ENCODE results near the gene TMEM256.

The TMEM256 gene

DNA sequence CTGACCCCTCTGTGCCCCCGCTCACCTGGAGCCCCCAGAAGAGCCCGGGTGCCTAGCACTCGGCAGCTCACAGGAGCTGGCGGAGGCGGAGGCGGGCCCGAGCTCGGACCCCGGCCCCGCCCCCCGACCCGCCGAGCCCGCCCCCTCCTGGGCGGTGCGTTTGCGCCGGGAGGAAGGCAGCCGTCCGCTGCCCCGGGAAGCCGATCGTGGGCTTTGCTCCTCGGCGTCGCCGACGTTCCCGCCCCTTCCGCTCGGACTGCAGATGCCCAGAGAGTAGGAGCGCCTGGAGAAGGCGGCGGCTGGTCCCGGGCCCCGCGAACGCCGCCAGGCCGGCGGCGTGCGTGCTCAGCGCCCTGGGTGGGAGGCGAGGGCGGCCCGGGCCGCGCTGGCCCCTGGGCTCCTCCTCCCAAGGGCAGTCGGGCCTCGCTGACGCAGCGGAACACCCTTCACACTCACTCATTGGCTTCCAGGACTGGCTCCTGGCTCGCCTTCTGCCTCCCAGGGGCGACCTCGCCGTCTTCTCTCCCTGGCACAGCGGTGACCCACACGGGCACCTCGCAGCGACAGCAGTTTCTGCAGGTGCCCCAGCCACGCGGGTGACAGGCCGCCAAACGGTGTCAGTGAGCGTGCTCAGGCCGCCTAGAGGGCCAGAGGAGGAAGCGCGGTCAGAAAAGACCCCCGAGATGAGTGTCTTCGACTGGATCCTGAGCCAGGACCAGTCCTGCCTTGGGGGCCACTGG is 9.3 kb downstream of the TMEM256 start, which contains the start of gene PLSCR3:
PLSCR3 (minus strand) TSS at position 74 of the 740 bp plus-strand sequence. CDS start 415 bp downstream, outside the sequence.
- peaks cover 20% of the 10 kb centered on the region for H3K4me1 ChIP-seq (ENCODE audit: control insufficient read depth, insufficient read depth, low read length)
- peak within 1 kb of the TSS; percentile 76 to 84 for H3K4me3 ChIP-seq (ENCODE audit: low read length in 2 of 2)
- H3K9ac ChIP-seq (ENCODE audit: low read length in 2 of 2) = peak within 1 kb of the TSS; percentile 73 to 92
- no peaks in the 10 kb centered on the region for H3K9me3 ChIP-seq (ENCODE audit: control insufficient read depth in 2 of 2, low read length in 2 of 2)
- H3K27ac ChIP-seq (ENCODE audit: low read length) = peak within 1 kb of the TSS; percentile 69
- no peaks in the 10 kb centered on the region for H3K27me3 ChIP-seq (ENCODE audit: control insufficient read depth in 1 of 2, insufficient read depth in 2 of 2, low read length in 2 of 2)
- H3K36me3 ChIP-seq (ENCODE audit: control insufficient read depth in 2 of 2, insufficient read depth in 2 of 2, low read length in 2 of 2) = peaks cover 6 to 12% of the 10 kb centered on the region in 2 donors

DNA sequence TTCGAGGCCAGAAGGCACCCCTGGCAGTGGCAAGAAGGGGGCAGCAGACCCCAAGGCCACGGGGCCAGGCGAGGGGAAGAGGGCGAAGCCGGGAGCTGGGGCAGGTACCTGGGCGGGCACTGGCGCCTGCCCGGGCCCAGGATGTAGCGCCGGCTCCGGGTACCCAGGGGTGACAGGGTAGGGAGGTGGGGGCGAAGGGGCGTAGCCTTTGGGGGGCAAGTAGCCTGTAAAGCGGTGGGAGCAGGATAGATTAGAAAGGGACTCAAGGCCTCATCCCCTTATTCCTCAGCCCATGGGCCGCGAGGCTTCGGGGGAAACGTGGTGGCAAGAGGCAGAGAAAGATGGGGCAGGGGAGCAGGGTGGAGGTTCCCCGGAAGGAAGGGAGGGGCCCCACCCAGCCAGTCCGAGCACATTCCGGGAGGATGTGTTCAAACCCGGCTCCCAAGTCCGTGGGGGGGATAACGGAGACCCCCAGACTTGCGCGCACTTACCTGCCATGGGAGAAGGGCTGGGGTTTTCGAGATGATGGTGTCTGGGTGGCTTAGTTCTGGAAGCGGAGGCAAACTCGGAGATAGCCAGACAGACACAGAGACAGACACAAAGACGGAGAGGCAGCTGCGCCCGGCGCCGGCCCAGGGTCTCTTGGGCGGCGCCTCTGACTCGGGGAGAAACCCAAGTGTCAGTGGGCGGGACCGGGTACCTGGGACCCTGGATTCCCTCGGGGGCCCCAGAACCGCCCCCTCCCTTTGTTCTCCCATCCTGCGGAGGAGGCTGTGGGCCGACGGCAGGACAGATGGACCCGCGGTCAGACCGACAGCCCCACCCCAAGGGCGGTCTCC is 10.1 kb downstream of the TMEM256 start:
- Histone ChIP-seq H3K9me3 (ENCODE audit: control insufficient read depth in 2 of 2, low read length in 2 of 2) (no peaks in the 10 kb centered on the region), H3K4me1 (ENCODE audit: control insufficient read depth, insufficient read depth, low read length) (peaks cover 20% of the 10 kb centered on the region), H3K36me3 (ENCODE audit: control insufficient read depth in 2 of 2, insufficient read depth in 2 of 2, low read length in 2 of 2) (peaks cover 6 to 16% of the 10 kb centered on the region in 2 donors), H3K4me3 (ENCODE audit: low read length in 2 of 2) (peak overlapping the region; percentile 76 to 84), H3K27ac (ENCODE audit: low read length) (peak overlapping the region; percentile 69), H3K9ac (ENCODE audit: low read length in 2 of 2) (peak overlapping the region; percentile 73 to 84), H3K27me3 (ENCODE audit: control insufficient read depth in 1 of 2, insufficient read depth in 2 of 2, low read length in 2 of 2) (no peaks in the 10 kb centered on the region)

DNA sequence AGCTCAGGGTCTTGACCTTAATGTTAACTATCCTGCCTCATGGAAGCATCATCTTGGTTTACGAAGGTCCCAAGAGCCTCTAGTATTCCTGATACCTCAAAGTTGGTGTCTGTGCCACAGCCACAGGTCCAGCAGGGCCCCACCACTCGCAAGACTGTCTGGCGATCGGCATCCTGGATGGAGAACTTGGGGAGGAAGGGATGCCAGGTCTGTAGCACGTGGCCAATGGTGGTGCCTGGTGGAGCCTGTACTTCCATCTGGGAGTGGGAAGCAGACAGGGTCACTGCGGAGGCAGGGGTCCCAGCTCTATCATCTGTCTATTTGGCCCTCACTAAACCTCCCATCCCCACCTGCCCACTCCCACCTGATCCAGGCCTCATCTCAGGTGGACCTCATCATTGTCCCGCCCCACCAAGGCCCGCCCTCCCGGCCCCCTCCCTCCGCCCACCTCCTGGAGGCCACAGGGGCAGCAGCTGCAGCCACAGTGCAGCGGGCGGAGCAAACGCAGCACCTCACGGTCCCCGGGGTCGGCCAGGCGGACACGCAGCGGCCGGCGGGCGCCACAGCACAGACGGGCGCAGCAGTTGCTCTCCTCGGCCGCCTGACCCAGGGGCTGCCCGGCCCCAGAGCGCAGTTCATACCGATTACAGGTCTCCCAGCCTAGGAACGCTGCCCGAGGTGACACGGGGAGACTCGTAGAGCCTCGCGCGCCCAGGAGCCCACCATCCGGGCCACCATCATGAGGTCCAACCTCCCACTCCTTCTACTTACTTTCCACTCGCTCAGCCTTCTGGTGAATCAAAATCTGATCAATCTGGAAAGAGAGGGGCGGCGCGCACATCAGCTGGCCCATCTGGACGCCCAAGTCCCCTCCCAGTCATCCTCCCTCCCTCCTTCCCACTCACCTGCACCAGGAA is 10.9 kb downstream of the TMEM256 start:
- Histone ChIP-seq H3K27ac (ENCODE audit: low read length) (no peak overlapping the region), H3K36me3 (ENCODE audit: control insufficient read depth in 2 of 2, insufficient read depth in 2 of 2, low read length in 2 of 2) (peaks cover 6 to 16% of the 10 kb centered on the region in 2 donors), H3K4me3 (ENCODE audit: low read length in 2 of 2) (peak overlapping the region; percentile 76 to 84), H3K27me3 (ENCODE audit: control insufficient read depth in 1 of 2, insufficient read depth in 2 of 2, low read length in 2 of 2) (no peaks in the 10 kb centered on the region), H3K9ac (ENCODE audit: low read length in 2 of 2) (peak overlapping the region in 1 of 2 donors; percentile 73), H3K4me1 (ENCODE audit: control insufficient read depth, insufficient read depth, low read length) (peaks cover 20% of the 10 kb centered on the region), H3K9me3 (ENCODE audit: control insufficient read depth in 2 of 2, low read length in 2 of 2) (no peaks in the 10 kb centered on the region)

DNA sequence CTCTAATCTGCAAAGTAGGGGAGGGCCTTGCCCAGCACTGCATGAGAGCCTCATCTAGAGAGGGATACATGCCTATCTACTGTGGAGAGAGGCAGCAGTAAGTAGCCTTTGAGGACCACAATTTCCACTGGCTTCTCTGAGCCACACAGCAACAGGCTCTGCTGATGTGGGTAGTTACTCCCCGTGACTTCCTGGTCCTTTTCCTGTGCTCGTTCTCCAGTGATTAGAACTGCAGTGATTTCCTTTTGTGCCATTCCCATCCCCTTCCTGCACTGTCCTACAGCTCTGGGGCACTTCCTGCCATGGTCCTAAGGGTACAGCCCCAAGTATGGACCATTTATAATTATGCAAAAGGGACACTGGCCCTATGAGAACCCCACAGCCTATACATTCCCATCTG is 12.6 kb downstream of the TMEM256 start:
- H3K9me3 ChIP-seq (ENCODE audit: control insufficient read depth in 2 of 2, low read length in 2 of 2) = no peaks in the 10 kb centered on the region
- no peak overlapping the region for H3K27ac ChIP-seq (ENCODE audit: low read length)
- H3K4me3 ChIP-seq (ENCODE audit: low read length in 2 of 2) = no peak overlapping the region
- H3K27me3 ChIP-seq (ENCODE audit: control insufficient read depth in 1 of 2, insufficient read depth in 2 of 2, low read length in 2 of 2) = no peaks in the 10 kb centered on the region
- peak overlapping the region in 1 of 2 donors; percentile 27 for H3K9ac ChIP-seq (ENCODE audit: low read length in 2 of 2)
- H3K36me3 ChIP-seq (ENCODE audit: control insufficient read depth in 2 of 2, insufficient read depth in 2 of 2, low read length in 2 of 2) = peaks cover 6 to 16% of the 10 kb centered on the region in 2 donors
- H3K4me1 ChIP-seq (ENCODE audit: control insufficient read depth, insufficient read depth, low read length) = peaks cover 20% of the 10 kb centered on the region

DNA sequence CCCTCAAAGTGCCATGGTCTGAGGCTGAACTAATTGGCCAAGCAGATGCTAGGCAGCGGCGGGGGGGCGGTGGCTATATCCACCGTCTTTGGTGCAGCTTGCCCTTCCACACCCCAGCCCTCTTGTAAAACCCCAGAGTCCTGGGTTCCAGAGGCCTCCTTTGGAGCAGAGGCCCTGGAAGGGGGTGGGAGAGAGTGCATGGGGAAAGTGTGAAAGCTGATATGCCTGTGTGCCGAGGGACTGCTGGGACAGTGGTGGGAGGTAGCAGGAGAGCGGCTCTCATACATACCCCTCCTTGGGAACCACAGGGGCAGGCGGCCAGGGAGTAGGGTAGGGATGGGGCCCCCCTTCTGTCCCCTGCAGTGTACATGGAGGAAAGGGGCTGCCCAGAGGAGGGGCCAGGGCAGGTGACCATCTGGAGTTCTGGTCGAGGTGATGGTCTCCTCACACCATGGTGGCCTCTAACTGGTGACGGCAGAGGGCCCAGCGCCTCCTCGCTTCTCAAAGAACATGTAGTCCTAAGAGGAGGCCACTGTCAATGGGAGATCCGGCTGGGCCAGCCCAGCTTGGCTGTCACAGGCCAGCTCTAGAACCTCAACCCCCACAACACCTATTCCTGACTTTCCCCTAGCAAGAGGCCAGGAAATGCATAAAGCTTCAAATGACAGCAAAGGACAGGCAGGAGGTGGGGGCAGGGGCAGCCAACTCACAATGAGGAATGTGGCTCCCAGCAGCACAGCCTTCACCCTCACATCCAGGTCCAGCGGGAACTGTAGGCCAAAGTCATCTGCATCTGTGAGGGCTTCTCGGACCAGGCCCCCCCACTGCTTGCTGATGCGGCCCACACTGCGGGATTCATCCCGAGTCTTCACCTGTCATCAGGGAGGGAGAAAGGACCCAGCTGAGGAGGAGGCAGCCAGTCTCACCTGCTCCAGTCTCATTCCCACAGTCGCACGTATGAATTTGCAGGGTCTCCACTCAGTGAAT is 13.7 kb downstream of the TMEM256 start:
- H3K27me3 ChIP-seq (ENCODE audit: control insufficient read depth in 1 of 2, insufficient read depth in 2 of 2, low read length in 2 of 2) = no peaks in the 10 kb centered on the region
- no peak overlapping the region for H3K27ac ChIP-seq (ENCODE audit: low read length)
- no peak overlapping the region for H3K4me3 ChIP-seq (ENCODE audit: low read length in 2 of 2)
- H3K4me1 ChIP-seq (ENCODE audit: control insufficient read depth, insufficient read depth, low read length) = peaks cover 20% of the 10 kb centered on the region
- peaks cover 6 to 16% of the 10 kb centered on the region in 2 donors for H3K36me3 ChIP-seq (ENCODE audit: control insufficient read depth in 2 of 2, insufficient read depth in 2 of 2, low read length in 2 of 2)
- no peaks in the 10 kb centered on the region for H3K9me3 ChIP-seq (ENCODE audit: control insufficient read depth in 2 of 2, low read length in 2 of 2)
- no peak overlapping the region for H3K9ac ChIP-seq (ENCODE audit: low read length in 2 of 2)

DNA sequence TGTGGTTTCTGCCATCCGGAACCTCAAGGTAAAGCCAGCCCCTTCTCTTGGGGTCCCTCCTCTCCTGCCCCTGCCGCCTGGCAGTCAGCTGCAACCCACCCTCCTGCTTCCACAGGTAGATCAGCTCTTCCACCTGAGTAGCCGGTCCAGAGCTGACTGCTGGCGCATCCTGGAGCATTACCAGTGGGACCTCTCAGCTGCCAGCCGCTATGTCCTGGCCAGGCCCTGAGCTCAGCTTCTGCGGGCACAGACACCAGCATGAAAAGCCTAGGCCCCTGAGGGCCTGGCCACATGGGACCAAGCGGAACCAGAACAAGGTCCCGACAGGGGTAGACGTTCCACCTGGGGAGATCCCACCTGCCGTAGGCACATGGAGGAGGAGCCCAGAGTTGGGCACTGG is 15.0 kb downstream of the TMEM256 start:
- peaks cover 6 to 16% of the 10 kb centered on the region in 2 donors for H3K36me3 ChIP-seq (ENCODE audit: control insufficient read depth in 2 of 2, insufficient read depth in 2 of 2, low read length in 2 of 2)

DNA sequence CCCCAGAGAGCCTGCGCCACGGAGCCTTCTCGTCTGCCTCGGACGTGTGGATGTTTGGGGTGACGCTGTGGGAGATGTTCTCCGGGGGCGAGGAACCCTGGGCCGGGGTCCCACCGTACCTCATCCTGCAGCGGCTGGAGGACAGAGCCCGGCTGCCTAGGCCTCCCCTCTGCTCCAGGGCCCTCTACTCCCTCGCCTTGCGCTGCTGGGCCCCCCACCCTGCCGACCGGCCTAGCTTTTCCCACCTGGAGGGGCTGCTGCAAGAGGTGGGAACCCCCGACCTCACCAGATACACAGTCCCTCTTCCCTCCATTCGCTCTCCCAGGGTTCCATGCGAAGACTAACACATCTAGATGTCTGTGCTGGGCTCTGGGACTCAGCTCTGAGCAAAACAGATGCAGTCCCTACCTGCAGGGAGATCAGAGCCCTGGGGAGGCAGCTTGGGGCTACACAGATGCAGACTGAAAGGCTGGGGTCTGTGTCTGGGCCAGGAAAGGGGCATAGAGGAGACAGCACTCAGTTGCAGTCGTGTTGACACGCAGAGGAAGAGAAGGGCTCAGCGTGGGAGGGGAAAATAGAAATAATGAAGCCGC is 19.3 kb downstream of the TMEM256 start:
- H3K36me3 ChIP-seq (ENCODE audit: control insufficient read depth in 2 of 2, insufficient read depth in 2 of 2, low read length in 2 of 2) = peaks cover 0 to 4% of the 10 kb centered on the region in 2 donors
- H3K27me3 ChIP-seq (ENCODE audit: control insufficient read depth in 1 of 2, insufficient read depth in 2 of 2, low read length in 2 of 2) = peaks cover 0 to 2% of the 10 kb centered on the region in 2 donors
- H3K4me3 ChIP-seq (ENCODE audit: low read length in 2 of 2) = peak overlapping the region; percentile 59 to 72
- peak overlapping the region; percentile 47 to 48 for H3K9ac ChIP-seq (ENCODE audit: low read length in 2 of 2)
- H3K27ac ChIP-seq (ENCODE audit: low read length) = no peak overlapping the region
- no peaks in the 10 kb centered on the region for H3K9me3 ChIP-seq (ENCODE audit: control insufficient read depth in 2 of 2, low read length in 2 of 2)
- peaks cover 32% of the 10 kb centered on the region for H3K4me1 ChIP-seq (ENCODE audit: control insufficient read depth, insufficient read depth, low read length)

More for the DNA sequence above, 15.0 kb downstream of the TMEM256 start:
- Histone ChIP-seq H3K4me1 (ENCODE audit: control insufficient read depth, insufficient read depth, low read length) (peaks cover 18% of the 10 kb centered on the region), H3K9ac (ENCODE audit: low read length in 2 of 2) (no peak overlapping the region), H3K27ac (ENCODE audit: low read length) (no peak overlapping the region), H3K9me3 (ENCODE audit: control insufficient read depth in 2 of 2, low read length in 2 of 2) (no peaks in the 10 kb centered on the region), H3K4me3 (ENCODE audit: low read length in 2 of 2) (no peak overlapping the region), H3K27me3 (ENCODE audit: control insufficient read depth in 1 of 2, insufficient read depth in 2 of 2, low read length in 2 of 2) (no peaks in the 10 kb centered on the region)

DNA sequence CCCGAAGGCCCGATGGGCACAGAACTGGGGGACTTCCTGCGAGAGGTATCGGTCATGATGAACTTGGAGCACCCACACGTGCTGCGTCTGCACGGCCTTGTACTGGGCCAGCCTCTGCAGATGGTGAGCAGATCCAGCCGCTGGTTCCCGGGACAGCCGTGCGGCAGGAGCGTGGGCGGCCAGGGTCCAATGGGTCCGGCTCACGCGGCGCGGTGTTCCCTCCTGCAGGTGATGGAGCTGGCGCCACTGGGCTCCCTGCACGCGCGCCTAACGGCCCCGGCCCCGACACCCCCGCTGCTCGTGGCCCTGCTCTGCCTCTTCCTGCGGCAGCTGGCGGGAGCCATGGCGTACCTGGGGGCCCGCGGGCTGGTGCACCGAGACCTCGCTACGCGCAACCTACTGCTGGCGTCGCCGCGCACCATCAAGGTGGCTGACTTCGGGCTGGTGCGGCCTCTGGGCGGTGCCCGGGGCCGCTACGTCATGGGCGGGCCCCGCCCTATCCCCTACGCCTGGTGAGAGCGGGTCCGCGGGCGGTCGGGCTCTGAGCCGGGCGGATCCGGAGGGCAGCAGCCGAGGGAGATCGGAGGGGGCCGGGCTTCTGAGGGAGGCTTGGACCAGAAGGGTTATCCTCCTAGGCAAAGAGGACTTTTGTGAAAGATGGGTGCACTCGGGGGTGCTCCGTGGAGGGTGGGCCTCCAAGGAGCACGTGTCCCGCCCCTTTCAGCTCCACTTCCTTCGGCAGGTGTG is 20.0 kb downstream of the TMEM256 start:
- H3K4me1 ChIP-seq (ENCODE audit: control insufficient read depth, insufficient read depth, low read length) = peaks cover 32% of the 10 kb centered on the region
- H3K9me3 ChIP-seq (ENCODE audit: control insufficient read depth in 2 of 2, low read length in 2 of 2) = no peaks in the 10 kb centered on the region
- no peaks in the 10 kb centered on the region for H3K36me3 ChIP-seq (ENCODE audit: control insufficient read depth in 2 of 2, insufficient read depth in 2 of 2, low read length in 2 of 2)
- no peak overlapping the region for H3K27ac ChIP-seq (ENCODE audit: low read length)
- peak overlapping the region; percentile 47 to 48 for H3K9ac ChIP-seq (ENCODE audit: low read length in 2 of 2)
- H3K27me3 ChIP-seq (ENCODE audit: control insufficient read depth in 1 of 2, insufficient read depth in 2 of 2, low read length in 2 of 2) = peaks cover 0 to 2% of the 10 kb centered on the region in 2 donors
- H3K4me3 ChIP-seq (ENCODE audit: low read length in 2 of 2) = peak overlapping the region; percentile 59 to 72

DNA sequence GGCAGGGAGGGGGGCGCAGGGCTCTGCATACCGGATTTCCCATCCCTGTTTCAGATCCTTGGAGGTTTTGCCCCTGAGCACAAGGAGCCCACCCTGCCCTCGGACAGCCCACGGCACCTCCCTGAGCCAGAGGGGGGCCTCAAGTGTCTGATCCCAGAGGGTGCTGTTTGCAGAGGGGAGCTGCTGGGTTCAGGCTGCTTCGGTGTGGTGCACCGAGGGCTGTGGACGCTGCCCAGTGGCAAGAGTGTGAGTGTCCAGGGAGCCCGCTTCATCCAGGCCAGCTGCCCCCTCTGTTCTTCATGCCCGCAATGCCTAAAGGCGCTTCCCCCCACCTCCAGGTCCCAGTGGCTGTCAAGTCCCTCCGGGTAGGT is 20.5 kb downstream of the TMEM256 start:
- H3K9me3 ChIP-seq (ENCODE audit: control insufficient read depth in 2 of 2, low read length in 2 of 2) = no peaks in the 10 kb centered on the region
- H3K4me3 ChIP-seq (ENCODE audit: low read length in 2 of 2) = peak overlapping the region; percentile 59 to 72
- H3K9ac ChIP-seq (ENCODE audit: low read length in 2 of 2) = peak overlapping the region; percentile 4 to 47
- H3K27me3 ChIP-seq (ENCODE audit: control insufficient read depth in 1 of 2, insufficient read depth in 2 of 2, low read length in 2 of 2) = peaks cover 0 to 2% of the 10 kb centered on the region in 2 donors
- H3K27ac ChIP-seq (ENCODE audit: low read length) = no peak overlapping the region
- H3K36me3 ChIP-seq (ENCODE audit: control insufficient read depth in 2 of 2, insufficient read depth in 2 of 2, low read length in 2 of 2) = no peaks in the 10 kb centered on the region
- H3K4me1 ChIP-seq (ENCODE audit: control insufficient read depth, insufficient read depth, low read length) = peaks cover 32% of the 10 kb centered on the region

All from stomach smooth muscle (tissue), 2 donors.